Mammary epithelial cell (primary cell): ENCODE data around the gene FAM171A2.

Experiments
- EZH2 ChIP-seq: IDR thresholded peaks from 2 replicates; pipeline ENCODE4 v1.6.1; 2012; ENCODE audit warnings: low read length, inconsistent platforms, borderline replicate concordance
- TF ChIP-seq, protein P1 (sequence below), 2 donors: IDR thresholded peaks in 1 of 2; conservative IDR thresholded peaks in 1 of 2; 2 replicates each; pipeline ENCODE4 v1.5.1; 2011 to 2012; ENCODE audit warnings: inconsistent platforms in 2 of 2, low read length in 2 of 2, mild to moderate bottlenecking in 2 of 2, control low read depth in 1 of 2, low read depth in 1 of 2; ENCODE audit not compliant: insufficient read depth in 1 of 2; ENCODE audit errors: extremely low read depth in 1 of 2

DNA sequence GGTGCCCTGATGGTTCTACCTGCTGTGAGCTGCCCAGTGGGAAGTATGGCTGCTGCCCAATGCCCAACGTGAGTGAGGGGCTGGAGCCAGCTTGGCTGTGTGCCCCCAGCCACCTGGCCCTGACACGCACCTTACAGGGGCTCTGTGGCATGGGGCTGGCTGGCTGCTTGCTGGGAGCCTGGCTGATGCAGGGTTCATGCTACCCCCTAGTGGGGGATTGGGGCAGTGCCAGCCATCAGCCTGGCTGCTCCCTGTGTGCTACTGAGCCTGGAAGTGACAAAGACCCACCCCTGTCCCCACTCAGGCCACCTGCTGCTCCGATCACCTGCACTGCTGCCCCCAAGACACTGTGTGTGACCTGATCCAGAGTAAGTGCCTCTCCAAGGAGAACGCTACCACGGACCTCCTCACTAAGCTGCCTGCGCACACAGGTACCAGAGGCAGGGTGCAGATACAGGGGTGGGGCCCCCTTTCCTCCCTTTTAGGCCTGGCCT is 12.9 kb downstream of the FAM171A2 start:
- TF ChIP-seq, protein P1, sequence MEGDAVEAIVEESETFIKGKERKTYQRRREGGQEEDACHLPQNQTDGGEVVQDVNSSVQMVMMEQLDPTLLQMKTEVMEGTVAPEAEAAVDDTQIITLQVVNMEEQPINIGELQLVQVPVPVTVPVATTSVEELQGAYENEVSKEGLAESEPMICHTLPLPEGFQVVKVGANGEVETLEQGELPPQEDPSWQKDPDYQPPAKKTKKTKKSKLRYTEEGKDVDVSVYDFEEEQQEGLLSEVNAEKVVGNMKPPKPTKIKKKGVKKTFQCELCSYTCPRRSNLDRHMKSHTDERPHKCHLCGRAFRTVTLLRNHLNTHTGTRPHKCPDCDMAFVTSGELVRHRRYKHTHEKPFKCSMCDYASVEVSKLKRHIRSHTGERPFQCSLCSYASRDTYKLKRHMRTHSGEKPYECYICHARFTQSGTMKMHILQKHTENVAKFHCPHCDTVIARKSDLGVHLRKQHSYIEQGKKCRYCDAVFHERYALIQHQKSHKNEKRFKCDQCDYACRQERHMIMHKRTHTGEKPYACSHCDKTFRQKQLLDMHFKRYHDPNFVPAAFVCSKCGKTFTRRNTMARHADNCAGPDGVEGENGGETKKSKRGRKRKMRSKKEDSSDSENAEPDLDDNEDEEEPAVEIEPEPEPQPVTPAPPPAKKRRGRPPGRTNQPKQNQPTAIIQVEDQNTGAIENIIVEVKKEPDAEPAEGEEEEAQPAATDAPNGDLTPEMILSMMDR (conservative IDR thresholded peaks at IDR 0.05 in 1 of 2, IDR thresholded peaks at IDR 0.05 in 1 of 2; ENCODE audit: extremely low read depth in 1 of 2, insufficient read depth in 1 of 2, low read depth in 1 of 2, low read length in 2 of 2) = peak; percentile 71 to 86
- no peak for TF ChIP-seq EZH2
